HG03520 (cell line): ENCODE data around the gene RAB6A.
A peak's percentile ranks its signal among the peaks of the same experiment; 100 is the strongest.
"Not testable (repeated sequence)": the region's sequence is repeated elsewhere in the genome, so short reads cannot be mapped to it uniquely, and the experiment has no call there.

Experiments used
- ATAC-seq: cut with Tn5 transposase; IDR thresholded peaks from one replicate; pipeline ENCODE4 v1.9.1; 2021; ENCODE audit warnings: mild to moderate bottlenecking, moderate library complexity; ENCODE audit not compliant: unreplicated experiment

The RAB6A gene

GRCh38 chr11:73760679-73761402, at the start of gene RAB6A:
Gene RAB6A (minus strand): TSS chr11:73761074. CDS start chr11:73760635, 439 bp downstream.
- ATAC-seq: peak; percentile 90

DNA sequence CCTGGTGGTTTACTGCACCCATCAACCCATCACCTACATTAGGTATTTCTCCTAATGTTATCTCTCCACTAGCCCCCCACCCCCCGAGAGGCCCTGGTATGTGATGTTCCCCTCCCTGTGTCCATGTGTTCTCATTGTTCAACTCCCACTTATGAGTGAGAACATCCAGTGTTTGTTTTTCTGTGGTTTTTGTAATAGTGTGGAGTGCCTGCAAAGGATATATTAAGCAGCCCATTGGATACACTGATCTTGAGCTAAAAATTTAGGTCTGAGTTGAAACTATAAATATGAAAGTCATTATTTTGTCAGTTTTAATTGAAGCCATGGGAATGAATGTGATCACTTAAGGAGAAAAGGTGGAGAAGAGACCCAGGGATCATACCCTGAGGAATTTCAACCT, 49.8 kb upstream of the RAB6A start:
- no peak for ATAC-seq

GRCh38 chr11:73808052-73808451, 47.2 kb upstream of the RAB6A start:
- ATAC-seq: no peak

DNA sequence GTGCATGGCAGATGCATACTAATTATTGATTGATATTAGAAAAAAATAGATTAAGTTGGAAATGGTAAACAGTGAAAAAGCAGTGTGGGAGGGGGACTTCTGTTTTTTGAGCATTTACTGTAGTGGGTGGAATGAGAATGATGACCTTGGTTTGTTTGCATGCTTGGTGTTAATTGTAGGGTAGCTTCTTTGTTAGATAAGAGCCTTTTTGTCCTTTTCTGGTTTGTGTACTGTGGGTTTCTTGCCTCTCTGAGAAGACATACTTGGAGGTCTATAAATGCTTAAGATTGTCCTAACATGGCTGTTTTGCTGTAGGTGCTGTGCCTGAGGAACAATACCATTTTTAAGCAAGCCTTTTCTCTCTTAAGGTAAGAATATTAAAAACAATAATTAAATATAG, 43.8 kb upstream of the RAB6A start:
- ATAC-seq: no peak

DNA sequence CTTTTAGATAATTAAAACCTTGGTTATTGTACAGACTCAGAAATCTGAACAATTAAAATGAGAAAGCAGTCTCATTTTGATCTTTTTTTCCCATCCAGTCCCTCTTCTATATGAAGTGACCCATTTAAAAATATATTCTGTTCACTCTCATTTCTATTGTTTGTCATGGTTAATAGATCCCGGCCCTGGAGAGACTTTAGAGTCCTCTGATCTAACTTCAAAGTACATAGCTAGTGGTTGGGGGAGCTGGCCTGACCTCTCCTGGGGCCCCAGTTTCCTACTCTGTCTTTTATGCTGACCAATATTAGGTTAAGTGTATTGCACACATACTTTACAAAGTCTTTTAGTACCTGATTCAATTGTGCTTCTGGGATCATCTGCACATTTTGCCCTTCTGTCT, 40.3 kb upstream of the RAB6A start:
- no peak for ATAC-seq

GRCh38 chr11:73800276-73800806, 39.5 kb upstream of the RAB6A start:
- no peak for ATAC-seq

GRCh38 chr11:73797457-73797856, 36.6 kb upstream of the RAB6A start:
- no peak for ATAC-seq

DNA sequence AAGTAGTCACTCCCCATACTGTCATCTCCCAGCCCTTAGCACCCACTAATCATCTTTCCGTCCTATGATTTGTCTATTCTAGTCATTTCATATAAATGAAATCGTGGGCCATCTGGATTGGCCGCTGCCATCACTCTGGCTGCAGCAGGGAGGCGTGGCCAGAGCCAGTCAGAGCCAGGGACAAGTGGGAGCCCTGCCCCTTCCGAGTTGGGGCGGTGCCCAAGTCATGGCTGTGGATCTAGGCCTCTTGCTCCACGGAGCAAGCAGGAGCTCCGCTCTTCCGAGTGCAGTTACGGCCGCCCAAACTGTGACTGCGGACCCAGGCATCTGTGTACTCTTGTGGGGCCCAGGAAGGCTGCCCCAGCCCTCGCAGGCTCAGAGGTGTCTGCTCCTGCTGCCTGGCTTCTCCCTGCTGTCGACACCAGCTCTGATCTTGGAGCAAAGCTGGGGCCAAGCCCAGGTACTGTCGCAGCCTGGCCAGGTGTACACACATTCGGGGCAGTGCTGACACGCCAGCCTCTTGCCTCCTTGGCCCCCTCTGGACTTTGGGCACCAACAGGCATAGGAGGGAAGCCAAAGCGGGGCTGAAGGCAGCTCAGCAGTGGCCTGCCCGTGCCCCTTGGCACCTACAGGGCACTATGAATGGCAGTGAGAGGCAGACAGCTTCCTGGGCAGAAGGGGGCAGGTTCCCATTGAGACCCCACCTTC, 35.2 kb upstream of the RAB6A start:
- no peak for ATAC-seq

DNA sequence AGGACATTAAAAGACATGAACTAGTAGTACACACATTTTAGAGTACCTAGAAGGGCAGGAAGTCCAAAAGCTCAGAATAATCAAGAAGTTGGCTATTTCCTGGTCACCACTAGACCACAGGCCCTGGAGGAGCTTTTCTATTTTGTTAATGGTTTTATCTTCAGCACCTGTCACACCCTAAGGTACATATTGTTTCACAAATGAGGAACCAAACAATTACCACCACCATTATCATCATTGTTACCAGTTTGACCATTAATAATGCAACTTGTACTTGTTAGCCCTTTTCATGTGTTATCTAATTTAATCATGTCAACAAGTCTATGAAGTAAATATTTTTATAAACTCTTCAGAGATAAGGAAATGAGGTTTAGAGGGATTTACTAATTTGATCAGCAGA, 31.7 kb upstream of the RAB6A start:
- ATAC-seq: no peak

DNA sequence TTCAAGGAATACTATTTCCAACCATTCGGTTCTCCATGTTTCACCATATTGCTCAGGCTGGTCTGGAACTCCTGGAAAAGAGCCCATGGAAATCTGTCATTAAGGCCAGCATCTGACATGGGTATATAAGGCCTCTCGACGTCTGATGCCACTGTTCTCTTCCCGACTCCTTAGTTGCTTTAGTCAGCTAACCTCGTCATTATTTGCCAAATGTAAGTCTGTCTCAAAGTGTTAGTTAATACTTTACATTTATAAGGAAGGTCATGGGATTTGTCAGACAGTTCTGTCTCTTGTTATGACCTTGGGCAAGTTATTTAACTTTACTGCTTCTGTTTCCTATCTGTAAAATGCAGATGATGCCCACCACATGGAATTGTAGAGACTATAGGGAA, 28.4 kb upstream of the RAB6A start:
- ATAC-seq: no peak

DNA sequence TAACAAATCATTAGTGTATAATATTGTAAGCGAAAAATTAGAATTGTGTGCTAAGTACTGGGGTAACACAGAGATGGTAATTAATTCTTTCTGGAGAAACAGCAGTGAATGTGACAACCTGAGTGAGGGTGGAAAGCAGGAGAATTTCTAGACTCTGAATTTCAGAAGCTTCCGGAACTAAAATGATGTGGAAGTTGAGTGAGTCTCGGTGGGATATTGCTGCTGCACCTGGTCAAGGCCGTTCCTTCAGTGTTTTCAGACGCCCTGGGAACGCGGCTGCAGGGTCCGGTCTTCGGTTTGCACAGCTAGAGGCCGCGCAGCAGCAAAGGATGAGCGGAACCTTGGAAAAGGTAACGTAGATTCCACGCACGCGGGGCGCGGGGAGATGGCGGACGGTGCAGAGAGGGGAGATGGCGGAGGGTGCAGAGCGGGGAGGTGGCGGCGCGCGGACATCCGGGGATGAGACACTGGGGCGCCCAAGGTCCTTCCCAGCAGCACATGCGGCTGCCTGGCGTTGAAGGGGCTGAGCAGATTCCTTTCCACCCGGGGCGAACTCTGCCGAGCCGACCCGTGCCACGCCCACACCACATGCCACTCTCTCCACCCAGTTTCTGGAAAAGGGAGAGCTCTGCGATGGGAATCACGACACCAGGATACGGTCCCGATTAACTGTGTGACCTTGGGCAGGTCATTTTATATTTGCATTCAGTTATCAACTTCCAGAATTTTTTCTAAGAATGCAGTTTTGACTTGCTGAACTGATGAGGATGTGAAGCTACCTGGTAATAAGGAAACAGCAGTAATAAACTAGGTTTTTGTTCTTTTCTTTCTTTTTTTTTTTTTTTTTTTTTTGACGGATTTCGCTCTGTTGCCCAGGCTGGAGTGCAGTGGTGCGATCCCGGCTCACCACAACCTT, 27.0 kb upstream of the RAB6A start, which contains the start of gene MRPL48:
Gene MRPL48 (plus strand): TSS at position 232 of the 916 bp plus-strand sequence. CDS start 98 bp downstream, at position 330.
- ATAC-seq: peak; percentile 79

DNA sequence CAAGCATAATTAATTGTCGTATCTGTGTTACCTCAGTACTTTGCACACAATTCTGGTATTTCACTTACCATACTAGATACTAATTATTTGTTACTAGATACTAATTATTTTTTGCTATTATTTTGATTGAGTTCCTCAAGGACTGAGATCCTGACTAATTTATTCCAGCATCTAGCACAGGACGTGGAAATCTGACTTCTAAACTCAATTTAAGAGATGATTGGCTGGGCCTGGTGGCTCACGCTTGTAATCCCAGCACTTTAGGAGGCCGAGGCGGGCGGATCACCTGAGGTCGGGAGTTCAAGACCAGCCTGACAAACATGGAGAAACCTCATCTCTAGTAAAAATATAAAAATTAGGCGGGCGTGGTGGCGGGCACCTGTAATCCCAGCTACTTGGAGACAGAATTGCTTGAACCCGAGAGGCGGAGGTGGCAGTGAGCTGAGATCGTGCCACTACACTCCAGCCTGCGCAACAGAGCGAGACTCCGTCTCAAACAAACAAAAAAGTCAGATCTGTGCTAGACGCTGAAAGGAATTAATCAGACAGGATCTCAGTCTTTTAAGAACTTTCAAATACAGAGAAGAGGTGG, 26.3 kb upstream of the RAB6A start:
- no peak for ATAC-seq

DNA sequence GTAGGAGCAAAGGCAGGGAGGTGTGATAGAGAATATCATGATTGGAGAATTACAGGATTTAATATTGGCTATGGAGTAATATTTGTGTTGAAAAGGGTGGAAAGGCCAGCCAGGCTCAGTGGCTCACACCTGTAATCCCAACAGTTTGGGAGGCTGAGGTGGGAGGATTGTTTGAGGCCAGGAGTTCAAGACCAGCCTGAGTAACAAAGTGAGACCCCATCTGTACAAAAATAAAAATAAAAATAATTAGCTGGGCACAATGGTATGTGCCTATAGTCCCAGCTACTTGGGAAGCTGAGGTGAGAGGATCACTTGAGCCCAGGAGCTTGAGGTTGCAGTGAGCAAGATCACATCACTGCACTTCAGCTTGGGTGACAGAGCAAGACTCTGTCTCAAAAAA, 24.6 kb upstream of the RAB6A start:
- ATAC-seq: not testable (repeated sequence)

- ATAC-seq: no peak
Measured at GRCh38 chr11:73784734-73785133, 23.9 kb upstream of the RAB6A start.

DNA sequence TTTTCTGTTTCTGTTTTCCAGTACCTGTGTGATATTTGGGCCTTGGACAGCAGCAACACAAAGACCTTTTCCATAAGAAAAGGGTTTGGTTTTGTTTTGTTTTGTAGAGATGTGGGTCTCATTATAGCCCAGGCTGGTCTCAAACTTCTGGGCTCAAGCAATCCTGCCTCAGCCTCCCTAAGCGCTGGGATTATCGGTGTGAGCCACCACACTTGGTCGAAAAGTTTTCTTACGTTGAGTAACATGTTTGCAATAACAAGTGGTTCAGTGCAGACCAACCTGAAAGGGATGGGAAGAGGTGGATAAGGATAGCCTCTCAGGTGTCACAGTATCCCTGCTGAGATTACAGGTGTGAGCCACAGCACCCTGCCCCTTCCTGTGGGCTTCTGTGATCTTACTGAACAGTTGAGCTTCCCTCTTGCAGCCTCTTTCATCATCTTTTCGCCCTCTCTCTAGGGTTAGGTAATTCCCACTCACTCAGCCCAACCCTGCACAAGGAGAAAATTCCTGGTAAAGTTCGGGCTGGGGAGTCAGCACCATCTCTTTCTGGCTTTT, 23.3 kb upstream of the RAB6A start:
- no peak for ATAC-seq

DNA sequence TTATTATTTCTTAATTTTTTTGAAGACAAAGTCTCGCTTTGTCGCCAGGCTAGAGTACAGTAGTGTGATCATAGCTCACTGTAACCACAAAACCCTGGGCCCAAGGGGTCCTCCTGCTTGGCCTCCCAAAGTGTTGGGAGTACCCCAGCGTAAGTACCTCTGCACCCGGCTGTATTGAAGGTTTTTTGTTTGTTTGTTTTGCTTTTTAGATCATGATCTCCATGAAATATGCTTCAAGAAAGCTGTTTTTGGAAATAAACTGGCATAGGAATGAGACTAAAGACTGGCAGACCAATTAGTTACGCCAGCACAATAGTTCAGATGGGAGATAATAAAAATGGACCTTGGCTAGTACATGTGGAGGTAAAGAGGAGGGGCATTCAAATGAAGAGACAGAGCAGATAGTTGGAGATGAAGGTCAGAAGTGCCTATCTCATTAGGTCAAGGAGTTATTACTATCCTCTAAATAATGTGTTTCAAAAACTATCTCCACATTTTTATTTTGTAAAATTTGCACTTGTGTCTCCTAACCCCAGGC, 22.7 kb upstream of the RAB6A start:
- ATAC-seq: no peak

- no peak for ATAC-seq
Measured at GRCh38 chr11:73781303-73781702, 20.4 kb upstream of the RAB6A start.

- peak; percentile 94 for ATAC-seq
Measured at GRCh38 chr11:73779084-73779902, 18.4 kb upstream of the RAB6A start.

DNA sequence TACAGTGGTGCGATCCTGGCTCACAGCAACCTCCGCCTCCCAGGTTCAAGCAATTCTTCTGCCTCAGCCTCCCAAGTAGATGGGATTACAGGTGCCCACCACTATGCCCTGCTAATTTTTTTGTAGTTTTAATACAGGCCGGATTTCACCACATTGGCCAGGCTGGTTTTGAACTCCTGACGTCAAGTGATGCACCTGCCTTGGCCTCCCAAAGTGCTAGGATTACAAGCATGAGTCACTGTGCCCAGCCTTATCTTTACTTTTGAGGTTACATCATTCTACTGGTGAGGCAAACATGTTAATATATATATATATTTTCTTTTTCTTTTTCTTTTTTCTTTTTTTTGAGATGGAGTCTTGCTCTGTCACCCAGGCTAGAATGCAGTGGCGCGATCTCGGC, 9.9 kb upstream of the RAB6A start:
- ATAC-seq: not testable (repeated sequence)
